HG02970 (cell line): ENCODE data around the gene ADGRL2.

ENCODE experiments used
- ATAC-seq: cut with Tn5 transposase; IDR thresholded peaks from one replicate; pipeline ENCODE4 v1.9.1; 2021; ENCODE audit warnings: mild to moderate bottlenecking, moderate library complexity, moderate number of reproducible peaks; ENCODE audit not compliant: unreplicated experiment, low FRiP score

Gene ADGRL2

GRCh38 chr1:81805537-81806431, 5.0 kb downstream of the ADGRL2 start:
- no peak for ATAC-seq

- no peak for ATAC-seq
These were observed 5.7 kb downstream of the ADGRL2 start for GRCh38 chr1:81806432-81806770.

- ATAC-seq = no peak
These were observed 8.0 kb downstream of the ADGRL2 start for GRCh38 chr1:81808760-81809159.

GRCh38 chr1:81809808-81810207, 9.1 kb downstream of the ADGRL2 start:
- no peak for ATAC-seq

GRCh38 chr1:81811757-81812371, 11.1 kb downstream of the ADGRL2 start:
- no peak for ATAC-seq

GRCh38 chr1:81812712-81813111, 12.0 kb downstream of the ADGRL2 start:
- ATAC-seq = no peak

GRCh38 chr1:81813691-81814090, 13.0 kb downstream of the ADGRL2 start:
- ATAC-seq = no peak

- no peak for ATAC-seq
These were observed 18.9 kb downstream of the ADGRL2 start for GRCh38 chr1:81819613-81820012.

- no peak for ATAC-seq
These were observed 20.0 kb downstream of the ADGRL2 start for GRCh38 chr1:81820765-81821164.

- ATAC-seq = no peak
These were observed 22.3 kb downstream of the ADGRL2 start for GRCh38 chr1:81823082-81823481.

- ATAC-seq = no peak
These were observed 24.0 kb downstream of the ADGRL2 start for GRCh38 chr1:81824759-81825158.

GRCh38 chr1:81827942-81828341, 27.2 kb downstream of the ADGRL2 start:
- no peak for ATAC-seq

GRCh38 chr1:81832573-81832972, 31.8 kb downstream of the ADGRL2 start:
- ATAC-seq = no peak

GRCh38 chr1:81833722-81834121, 33.0 kb downstream of the ADGRL2 start:
- ATAC-seq = no peak

GRCh38 chr1:81834268-81834667, 33.5 kb downstream of the ADGRL2 start:
- no peak for ATAC-seq

- ATAC-seq = no peak
These were observed 34.4 kb downstream of the ADGRL2 start for GRCh38 chr1:81834921-81835698.

GRCh38 chr1:81836007-81836626, 35.4 kb downstream of the ADGRL2 start:
- ATAC-seq = no peak

GRCh38 chr1:81838600-81839218, 38.0 kb downstream of the ADGRL2 start:
- ATAC-seq = no peak

- ATAC-seq = no peak
These were observed 40.1 kb downstream of the ADGRL2 start for GRCh38 chr1:81840805-81841204.

GRCh38 chr1:81841795-81842194, 41.1 kb downstream of the ADGRL2 start:
- no peak for ATAC-seq
